SW 1271 (cell line): ENCODE measurements around the gene VOPP1.
"Not testable (repeated sequence)": the region's sequence is repeated elsewhere in the genome, so short reads cannot be mapped to it uniquely, and the experiment has no call there.

Experiments
- DNase-seq, 2 experiments: peaks; one replicate each; lab custom pipeline; 2025; lab: John Stamatoyannopoulos, UW

VOPP1 gene

DNA sequence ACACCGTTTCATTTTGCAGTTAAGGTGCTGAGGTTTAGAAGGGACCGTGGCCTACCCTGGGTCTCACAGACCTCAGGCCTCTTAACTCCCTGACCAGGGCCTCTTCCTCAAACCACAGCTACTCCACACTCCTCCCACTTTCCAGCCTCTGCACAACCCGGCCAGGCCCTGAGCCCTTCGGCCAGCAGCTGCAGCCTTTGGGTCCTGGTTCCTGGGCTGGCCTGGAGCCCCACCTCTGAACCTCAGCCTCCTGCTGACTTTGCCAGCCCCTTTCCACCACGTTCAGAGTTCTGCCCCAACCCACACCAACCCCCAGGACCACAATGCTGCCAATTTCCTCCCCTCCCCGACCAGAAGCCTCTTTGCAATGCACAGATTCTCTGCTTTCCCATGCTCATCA is 84.1 kb downstream of the VOPP1 start:
- no peak for DNase-seq

DNA sequence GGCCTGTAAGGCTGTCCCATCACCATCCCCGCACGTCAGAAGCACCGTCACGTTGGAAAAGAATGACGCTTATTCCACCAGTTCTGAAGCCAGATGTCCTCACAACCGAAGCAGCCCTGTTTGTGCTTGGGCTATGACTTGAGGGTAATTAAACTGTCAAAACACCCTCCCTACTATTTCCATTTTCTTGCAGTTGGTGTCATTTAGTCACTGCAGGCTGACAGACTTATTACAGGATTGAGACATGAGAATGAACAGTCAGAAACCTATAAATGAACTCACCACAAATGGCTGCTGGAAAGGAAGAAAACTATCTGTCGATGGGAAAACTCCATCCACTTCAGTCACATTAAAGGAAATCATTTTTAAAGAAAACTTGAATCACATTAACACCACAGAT is 85.3 kb downstream of the VOPP1 start:
- DNase-seq = no peak

DNA sequence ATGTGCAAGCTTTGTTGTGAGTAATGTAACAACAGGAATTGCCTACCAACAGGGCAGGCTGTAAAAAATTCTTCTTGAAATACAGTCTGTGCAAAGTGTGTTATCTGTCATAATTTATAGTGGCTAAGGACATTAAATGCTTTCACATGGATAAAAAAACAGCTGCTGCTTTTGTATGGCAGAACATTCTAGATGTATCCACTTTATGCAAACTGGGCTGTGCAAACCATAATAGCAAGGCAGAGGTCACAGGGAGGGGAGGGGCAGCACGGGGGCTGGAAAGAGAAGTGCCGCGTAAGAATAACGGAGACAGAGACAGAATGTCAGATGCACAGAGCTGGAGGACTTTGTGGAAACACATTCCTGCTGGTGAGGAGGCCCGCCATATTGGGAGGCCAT is 86.1 kb downstream of the VOPP1 start:
- DNase-seq = no peak

DNA sequence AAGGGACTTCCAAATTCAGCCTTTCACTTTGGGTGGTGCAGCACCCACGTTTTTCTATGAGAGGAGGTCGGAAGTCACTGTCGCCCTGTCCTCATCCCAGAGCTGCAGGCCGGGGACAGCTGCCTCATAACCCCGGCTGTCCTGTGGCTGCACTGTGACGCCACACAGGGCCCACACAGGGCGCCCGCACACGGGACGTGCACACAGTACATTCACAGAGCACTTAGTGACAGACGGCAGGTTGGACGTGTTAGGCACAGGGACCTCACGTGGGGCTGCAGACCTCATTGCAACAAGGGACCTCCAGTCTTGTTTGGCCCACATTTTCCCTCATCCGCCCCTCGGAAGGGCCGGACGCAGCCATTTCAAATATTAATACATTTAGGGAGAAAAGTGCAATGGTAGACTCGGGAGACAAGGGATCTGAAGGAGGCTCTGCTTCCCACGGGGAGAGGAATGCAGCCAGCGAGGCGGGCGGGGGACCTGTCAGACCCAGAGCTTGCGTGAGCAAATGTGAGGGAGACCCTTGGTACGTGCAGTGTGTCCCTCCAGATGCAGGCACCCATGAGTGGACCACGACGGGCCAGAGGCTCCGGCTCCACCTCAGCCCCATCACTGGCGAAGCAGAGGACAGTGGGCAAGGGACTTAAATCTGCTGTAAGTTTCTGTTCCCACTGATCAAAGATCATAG is 86.7 kb downstream of the VOPP1 start:
- DNase-seq = no peak

DNA sequence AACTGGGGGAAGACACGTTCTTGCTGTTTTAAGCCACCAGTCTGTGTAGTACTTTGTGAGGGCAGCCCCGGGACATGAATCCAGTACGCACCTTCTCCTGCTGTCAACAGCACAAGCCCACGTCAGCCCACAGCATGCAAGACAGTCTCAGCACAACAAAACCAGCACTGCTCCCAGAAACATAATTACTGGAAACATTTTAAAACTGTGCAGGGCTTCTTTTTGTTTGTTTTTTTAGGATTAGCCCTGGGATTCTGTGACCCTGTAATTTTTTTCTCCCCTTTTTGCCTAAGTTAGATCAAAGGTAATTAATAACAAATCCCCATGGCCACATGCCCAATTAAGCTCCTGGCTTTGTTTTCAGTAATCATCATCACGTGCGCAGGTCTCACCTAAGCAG is 87.5 kb downstream of the VOPP1 start:
- DNase-seq = no peak

DNA sequence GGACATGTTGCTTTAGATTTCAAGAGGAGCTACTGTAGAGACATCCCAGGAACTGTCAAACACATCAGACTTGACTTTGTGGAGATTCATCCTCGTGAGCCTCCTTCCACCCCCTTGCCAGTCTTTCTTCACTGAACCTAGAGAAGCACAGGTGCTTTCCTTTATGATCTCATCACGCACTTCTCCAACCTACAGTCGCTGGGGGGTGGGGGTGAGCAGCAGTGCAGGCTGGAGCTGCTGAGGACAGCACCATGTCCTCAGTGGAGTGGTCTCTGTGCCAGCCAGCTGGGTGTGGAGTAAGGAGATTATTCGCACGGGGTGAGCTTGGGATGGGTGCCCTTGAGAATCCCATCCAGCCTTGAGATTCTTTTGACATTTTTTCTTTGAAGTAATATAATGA is 88.1 kb downstream of the VOPP1 start:
- DNase-seq = no peak

DNA sequence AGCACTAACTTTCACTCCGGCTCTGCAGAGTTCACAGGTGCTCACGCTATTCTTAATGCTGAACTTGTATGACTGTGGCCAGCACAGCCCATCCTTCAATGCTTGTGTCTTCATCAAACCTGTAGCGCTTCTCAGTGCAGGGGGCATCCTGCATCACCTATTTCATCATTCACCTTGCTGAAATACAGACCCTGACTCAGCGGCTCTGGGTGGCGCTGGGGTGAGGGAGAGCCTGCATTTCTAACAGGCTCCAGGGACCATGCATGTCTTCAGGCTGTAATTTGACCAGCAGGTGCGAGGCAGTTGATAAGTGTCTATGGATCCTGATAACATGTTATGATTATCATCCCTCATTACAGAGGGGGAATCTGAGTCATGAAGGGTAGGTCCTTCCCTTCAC is 89.3 kb downstream of the VOPP1 start:
- no peak for DNase-seq

DNA sequence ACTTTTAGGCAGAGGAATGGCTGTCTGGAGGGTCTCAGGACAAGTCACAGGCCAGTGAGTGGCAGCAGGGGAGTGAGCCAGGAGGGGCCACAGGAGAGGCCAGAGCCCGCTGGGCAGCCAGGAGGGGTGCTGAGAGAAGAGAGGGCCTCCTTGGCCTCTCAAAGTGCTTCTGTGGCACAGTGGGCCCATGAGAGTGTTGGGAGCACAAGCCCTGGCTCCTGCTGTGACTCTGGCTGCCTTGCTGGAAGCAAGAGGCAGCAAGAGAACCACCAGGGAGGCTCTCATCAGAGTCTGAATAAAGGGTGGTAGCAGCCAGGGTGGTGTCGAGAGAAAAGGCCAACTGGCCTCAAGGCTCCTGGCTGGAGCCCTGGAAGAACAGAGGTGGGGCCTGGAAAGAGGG is 91.1 kb downstream of the VOPP1 start:
- DNase-seq = no peak

DNA sequence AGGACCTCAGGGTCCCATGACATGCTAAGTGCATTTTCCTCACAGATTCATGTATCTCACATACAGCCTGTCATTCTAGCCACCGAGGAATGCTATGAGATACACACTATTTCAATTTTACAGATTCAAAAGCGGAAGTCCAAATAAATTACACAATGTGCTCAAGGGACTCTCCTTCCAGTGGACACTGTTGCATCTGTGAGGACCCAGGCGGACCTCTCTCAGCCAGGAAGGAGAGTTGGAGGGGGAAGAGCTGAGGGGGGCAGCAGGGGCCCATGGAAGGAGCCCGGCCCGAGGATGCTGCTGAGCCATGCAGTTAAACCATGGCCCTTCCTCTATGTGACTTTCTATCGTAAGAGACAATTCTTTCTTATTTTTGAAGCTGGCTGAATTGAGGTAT is 93.6 kb downstream of the VOPP1 start:
- no peak for DNase-seq

DNA sequence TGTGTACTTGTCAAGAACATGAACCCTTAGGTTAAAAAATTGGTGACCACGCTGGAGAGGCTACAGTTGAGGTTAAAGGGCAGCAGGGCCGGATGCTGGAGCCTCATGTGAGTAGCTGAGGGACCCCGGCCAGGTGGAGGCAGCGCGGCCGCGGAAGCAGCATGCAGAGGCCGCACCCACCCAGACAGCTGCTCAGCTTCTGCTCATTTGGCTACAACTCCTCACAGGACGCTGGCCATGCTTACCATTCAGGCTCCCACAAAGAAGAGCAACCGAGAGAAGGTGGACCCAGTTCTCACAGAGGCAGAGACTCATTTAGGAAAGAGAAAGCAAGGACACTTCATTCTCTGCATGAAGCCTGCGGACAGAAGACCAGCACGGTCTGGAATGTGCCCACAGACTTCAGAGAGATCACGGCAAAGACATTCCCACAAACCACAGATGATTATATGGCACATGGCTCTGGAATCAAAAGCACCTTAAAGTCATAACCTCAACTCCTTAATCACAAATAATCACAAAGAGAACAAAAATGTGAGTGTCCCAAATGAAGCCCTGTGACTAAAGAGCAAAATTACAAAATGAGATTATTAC is 94.4 kb downstream of the VOPP1 start:
- no peak for DNase-seq

DNA sequence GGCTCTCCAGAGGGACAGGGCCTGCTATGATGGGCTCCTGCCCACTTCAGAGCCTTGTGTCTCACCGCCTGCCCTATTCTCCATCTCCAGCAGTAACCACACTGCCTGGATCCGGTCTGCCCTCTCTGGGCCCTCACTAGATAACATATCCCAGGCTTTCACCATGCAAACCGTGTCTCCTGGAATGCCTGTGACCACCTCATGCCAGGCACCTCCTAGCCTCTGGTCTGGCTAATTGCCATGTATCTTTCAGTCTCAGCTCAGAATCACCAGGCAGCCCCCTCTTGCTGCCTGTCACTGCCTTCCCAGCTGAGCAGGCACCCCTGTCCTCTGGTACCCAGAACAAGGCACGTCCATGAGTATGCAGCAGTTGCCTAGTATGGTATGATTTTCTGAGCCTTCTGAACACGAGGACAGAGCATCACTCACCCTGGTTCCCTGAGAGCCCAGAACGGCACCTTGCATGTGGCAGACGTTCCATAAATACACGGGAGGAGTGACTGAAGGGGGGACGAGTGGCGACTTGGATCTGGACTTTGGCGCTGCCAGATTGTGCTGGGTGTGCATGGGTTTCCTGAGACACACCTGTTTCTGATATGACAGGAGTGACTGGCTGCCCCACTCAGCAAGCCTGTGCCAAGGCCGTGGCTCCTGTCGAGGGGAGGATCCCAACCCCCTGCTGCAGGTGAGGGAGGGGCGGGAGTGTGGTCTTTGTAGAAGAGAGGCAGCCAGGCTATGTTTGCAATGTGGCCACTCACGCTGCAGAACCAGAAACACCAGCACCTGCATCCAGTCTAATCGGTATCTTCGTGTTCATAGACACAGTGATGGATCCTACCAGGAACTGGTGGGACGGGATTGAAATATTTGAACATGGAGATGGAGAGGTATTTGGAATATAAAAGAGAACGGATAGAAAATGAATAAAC is 95.2 kb downstream of the VOPP1 start:
- DNase-seq = no peak

DNA sequence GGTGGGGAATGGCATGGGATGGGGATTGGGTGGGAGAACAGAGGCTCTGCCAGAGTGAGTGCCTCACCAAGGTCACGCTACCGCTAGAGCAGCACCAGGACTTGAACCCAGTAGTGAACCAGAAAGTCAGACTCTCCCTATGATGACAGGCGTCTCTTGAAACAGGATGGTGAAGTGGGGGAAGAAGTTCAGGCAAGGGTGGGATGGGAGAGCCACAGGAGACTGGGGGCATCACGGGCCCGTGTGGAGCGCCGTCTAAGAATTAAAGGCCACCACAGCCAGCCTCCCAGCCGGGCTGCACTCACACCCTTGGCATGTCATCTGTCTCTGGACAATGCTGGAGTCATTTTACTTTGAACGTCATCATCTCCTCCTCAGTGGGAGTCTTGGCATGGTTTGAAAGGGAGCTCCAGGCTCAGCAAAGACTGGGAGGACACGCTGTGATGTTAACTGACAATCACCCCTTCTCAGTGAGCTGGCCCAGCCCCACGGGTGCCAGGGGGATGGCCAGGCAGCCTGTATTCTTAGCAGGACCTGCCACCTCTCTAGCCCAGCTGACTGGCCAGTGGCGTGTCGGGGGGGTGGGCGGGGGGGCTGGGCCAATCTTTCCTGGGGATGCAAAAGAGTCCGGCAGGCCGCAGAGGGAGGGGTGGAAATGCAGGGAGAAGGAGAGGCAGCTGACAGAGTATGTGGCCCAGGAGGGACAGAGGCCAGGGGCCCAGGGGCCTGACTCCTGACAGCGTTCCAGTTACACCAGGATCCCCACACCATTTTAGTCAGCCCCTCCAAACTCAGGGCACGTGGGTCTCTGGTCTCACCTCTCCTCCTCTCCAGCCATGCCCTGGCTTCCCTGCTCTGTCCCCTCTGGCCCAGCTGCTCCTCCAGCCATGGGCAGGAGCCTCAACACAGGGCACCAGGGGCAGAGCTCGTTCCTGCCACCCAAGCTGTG is 96.2 kb downstream of the VOPP1 start:
- no peak for DNase-seq

DNA sequence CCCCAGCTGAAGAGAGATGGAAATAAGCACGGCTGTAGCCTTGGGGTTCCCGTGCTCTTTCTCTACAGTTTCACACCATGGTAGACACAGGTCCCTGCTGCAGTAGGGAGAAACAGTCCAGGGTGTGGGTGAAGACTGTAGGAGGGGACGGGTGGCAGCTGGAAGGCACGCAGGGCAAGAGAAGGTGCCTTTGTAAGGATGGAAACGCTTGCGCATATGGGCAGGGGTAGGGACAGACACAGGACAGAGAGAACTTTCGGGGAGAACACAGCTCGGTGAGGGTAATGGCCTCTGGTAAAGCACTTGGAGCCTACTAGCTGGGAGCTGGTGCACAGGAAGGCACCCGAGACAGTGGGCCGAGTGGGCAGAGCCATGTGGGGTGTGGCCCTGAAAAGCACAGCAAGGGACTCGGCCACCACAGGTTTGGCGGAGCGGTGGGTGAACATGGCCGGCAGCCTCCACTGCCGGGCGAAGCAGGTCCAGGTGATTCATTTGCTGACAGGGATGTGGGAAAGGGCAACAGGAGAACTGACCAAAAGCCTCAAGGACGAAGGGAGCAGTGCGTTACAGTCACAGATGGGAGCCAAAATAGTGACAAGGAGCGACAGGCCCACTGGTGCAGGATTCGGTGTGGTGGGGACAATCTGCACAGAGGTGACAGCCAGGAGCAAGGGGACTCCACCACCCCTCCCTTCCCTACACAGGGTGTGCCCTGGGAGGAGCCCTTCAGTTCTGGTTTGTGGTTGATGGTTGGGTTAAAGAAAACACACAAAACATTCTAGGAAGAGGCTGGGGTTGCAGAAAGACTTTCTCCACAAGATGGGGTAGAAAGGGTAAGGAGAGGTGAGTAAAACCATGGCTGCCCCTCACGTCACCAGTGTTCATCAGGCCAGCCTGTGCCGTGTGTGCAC is 97.1 kb downstream of the VOPP1 start:
- DNase-seq = no peak

DNA sequence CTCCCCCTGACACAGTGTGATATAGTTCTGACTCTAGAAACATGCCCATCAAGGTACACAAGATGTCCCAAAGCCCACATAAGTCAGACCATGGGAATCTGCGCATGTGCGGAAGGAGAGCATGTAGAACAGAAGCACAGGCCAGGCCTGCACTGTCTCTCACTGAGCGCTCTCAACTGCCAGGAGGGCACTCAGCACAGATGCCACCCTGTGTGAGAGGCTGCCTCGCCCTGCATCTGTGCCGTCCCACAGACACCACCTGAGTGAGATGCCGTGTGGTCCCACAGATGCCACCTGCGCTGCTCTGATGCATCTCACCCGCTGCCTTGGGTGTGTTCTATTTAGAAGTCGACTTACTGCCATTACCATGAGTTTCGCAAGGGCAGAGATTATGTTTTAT is 98.4 kb downstream of the VOPP1 start:
- no peak for DNase-seq

DNA sequence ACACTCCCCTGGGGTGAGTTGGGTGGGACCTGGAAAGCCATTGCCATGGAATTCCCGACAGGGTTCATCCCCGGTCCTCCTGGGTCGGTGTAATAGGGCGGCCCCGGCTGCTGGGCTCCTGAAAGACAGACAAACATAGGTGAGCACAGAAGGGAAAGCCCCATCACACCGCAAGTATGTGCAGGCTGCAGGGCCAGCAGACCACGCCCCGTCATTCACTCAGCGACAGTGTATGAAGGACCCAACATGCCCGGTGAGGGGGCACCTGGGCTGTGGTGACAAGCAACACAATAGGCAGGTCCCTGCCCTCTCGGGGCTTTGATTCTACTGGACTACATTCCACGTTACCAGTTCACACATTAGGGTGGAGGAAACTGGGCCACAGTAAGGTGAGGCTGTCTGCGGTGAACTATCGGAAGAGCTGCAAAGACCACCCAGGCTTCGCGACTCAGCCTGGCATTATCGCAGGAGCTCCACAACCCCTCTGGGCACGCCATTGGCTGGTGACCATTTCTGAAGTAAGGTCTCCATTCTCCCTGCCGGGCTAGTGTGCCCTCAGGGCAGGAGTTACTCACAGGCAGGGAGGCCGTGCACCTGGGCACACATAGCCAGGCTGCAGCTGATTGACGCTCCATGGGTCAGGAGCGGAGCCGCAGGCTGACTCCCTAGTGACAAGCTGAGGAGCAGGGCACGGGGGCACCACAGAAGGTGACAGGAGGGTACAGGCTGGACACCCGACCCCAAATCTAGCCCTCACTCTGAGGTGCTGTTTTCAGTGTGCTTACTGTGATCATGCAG is 99.2 kb downstream of the VOPP1 start:
- DNase-seq = no peak

DNA sequence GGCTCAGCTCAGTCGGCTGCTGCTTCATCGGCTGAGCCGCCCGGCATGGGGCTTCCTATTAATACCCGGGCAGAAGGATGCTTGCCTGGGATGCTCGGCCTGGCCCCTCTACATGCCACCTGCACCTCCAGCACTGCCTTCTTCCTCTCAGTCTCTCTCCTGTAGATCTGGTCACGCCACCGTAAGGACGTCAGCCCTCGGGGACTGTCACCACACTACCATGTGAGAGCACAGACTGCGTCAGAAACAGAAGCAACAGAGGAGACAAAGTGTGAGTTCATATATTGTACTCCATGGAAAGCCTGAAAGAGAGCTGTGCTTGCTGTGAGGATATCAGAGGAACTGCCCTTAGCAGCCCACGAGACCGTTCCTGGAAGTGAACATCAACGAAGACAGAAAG is 99.9 kb downstream of the VOPP1 start:
- DNase-seq = not testable (repeated sequence)

DNA sequence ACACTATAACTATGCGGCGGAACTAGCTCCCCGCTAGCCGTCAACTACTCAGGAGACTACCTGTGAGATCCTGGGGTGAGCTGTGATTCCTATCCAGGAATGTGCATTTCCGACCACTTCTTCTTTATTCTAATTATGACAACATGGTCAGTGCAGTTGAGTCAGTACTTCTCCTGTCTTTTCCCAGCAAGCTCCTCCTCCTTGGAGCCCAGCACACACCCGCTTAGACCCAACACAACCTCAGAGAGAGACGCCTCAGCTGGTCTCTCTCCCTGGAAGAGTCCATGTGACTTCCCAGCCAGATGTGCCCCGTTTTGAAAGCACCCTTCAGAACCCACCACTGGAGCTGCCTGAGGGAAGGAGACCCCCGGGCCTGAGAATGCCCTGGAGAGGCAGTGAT is 100.7 kb downstream of the VOPP1 start:
- DNase-seq = not testable (repeated sequence)

DNA sequence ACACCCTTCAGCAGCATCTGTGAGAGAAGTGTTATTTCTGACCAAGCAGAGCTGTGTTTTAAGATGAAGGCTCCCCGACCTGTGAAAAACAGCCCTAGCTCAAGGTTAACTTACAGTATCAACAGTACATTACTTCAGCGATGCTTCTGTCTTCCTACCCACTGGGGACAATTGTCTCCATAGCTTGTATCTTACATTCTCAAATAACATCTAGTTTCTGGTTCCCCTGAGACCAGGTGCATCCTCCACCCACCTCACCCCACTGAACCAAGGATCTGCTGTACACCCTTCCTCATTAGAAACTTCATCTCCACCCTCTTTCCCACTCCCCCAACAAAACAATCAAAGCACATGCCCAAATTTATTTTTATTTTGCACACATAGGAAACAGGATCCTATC is 102.0 kb downstream of the VOPP1 start:
- no peak for DNase-seq

DNA sequence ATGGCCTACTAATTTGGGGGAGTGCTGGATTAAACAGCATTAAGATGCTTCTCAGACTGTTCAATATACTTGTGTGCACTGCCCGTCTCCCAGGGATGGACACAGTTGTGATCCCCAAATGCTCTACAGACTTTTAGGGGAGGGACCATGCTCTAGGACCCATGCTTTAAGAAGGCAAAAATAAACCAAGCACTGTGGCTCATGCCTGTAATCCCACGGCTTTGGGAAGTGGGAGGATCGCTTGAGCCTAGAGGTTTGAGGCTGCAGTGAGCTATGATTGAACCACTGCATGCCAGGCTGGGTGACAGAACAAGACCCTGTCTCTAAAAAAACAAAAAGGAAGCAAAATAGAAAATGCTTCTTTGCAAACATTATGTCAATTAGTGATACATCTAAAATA is 102.6 kb downstream of the VOPP1 start:
- DNase-seq = no peak

DNA sequence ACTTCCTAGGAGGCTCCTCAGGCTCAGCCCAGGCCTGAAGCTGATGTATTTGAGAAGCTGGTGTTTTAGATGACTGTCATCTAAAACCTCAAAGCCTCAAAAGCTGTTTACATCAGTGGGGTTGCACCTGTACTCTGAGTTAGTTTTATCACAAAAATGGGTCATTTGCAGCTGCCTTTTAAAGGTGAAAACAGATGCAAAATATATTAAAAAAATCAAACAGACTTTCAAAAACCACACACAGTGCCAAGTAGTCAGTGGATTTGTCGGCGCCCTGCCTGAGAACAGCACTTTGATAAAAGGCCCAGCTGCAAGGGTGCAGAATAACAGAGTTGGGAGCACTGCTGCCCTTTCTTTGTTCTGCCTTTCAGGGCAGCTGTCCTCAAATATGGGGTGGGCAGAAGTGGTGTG is 103.0 kb downstream of the VOPP1 start:
- no peak for DNase-seq
